OCI-M2 (cell line): ENCODE results near the gene TMEM132E.
"Not testable (repeated sequence)": the region's sequence is repeated elsewhere in the genome, so short reads cannot be mapped to it uniquely, and the experiment has no call there.

ENCODE experiments used
- DNase-seq: peaks from one replicate; lab custom pipeline; 2025; ENCODE audit not compliant: unreplicated experiment; lab: John Stamatoyannopoulos, UW

TMEM132E gene, protein sequence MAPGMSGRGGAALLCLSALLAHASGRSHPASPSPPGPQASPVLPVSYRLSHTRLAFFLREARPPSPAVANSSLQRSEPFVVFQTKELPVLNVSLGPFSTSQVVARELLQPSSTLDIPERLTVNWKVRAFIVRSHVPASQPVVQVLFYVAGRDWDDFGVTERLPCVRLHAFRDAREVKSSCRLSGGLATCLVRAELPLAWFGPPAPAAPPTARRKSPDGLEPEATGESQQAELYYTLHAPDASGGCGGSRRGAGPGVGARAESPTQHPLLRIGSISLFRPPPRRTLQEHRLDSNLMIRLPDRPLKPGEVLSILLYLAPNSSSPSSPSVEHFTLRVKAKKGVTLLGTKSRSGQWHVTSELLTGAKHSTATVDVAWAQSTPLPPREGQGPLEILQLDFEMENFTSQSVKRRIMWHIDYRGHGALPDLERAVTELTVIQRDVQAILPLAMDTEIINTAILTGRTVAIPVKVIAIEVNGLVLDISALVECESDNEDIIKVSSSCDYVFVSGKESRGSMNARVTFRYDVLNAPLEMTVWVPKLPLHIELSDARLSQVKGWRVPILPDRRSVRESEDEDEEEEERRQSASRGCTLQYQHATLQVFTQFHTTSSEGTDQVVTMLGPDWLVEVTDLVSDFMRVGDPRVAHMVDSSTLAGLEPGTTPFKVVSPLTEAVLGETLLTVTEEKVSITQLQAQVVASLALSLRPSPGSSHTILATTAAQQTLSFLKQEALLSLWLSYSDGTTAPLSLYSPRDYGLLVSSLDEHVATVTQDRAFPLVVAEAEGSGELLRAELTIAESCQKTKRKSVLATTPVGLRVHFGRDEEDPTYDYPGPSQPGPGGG (N-terminal part only)

DNA sequence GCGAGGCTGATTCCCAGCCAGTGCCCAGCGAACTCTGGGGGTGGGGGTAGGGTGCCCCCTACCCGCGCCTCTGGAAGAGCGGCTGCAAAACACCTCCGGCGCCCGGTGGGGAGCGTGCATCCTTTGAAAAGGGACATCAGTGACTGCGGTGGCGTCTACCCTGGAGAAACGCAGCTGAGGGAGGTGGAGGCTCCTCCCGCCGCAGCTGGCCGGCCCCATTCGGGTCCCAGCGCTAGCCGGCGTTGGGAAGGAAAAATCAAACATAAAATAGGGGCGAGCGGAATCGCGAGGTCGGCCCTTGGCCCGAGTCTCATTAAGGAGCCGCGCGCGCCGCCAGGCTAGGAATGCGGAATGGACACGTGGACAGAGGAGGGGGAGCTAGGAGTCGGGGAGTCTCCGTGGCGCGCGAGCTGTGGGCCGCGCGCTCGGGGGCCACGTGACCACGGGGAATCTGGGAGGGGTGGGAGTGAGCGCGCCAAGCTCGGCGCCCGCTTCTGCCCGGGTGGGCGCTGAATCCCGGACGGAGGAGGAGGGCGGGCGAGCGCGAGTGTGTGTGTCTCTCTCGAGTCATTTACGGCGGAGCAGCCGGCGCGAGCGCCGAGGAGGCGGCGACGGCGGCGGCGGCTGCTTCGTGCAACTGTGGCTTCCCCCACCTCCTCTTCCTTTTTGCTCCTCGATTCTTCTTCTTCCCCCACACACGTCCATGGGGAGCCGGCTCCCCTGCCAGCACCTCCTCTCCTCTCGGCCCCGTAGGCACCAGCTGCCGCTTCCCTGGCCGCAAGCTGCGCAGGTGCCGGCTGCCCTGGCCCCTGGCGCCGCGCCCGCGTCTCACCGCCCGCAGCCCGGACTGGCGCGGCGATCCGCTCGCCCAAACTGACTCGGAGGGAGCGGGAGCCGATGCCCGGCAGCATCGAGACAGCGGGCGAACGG lies at the start of gene TMEM132E:
Gene TMEM132E (plus strand): TSS at position 566 of the 930 bp plus-strand sequence. CDS start 1,495 bp downstream, outside the sequence.
- no peak for DNase-seq

DNA sequence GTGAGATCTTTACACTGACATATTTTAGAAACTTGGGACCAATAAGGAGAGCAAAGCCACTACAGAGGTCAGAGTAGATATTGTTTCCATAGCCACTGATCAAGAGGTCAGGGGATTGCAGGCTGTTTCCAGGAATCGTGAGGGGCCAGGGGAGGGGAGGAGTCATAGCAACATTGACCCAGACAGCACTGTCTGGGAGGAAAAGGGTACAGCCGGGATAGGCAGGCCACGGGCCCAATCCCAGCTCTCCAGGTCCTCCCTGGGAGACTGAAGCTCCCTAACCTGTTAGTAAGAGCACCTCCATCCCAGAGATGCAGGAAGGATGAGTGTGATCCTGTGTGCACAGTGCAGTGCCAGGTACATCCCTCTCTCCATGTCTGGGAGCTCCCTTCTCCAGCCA lies 48.5 kb upstream of the TMEM132E start:
- DNase-seq, result no peak

DNA sequence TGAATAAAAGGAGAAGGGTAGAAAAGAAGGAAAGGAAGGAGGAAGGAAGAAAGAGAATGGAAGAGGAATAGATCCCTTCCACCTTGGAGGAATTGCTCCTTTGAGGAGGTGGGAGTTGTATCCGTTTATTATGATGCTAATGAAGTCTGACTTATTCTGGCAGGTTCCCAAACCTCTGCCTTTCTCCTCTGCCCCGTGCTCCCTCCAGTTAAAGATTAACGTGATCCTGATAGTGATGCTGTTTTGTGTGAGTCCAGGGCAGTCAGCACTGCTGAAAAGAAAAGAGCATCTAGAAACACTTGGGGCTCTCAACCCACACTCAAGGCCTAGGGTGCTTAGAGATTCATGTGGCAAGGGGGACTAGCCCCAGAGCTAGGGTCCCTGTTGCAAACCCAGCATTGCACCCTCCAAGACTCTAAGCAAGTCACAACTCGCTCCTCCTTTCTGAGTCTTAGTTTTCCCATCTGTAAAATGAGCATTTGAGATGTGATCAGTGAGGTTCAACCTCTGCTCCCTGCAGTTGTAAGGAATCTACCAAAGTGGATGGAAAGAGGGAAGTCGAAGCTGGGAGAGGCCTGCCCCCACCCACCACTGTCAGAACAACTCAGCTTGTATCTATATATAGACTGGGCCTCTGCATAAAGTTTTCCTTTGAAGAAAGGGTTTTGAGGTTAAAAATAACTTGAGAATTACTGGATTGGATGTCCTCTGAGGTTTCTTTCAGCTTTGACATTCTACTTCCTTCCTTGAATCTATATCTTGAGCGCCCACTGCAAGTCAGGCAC lies 46.9 kb upstream of the TMEM132E start:
- DNase-seq, result no peak

DNA sequence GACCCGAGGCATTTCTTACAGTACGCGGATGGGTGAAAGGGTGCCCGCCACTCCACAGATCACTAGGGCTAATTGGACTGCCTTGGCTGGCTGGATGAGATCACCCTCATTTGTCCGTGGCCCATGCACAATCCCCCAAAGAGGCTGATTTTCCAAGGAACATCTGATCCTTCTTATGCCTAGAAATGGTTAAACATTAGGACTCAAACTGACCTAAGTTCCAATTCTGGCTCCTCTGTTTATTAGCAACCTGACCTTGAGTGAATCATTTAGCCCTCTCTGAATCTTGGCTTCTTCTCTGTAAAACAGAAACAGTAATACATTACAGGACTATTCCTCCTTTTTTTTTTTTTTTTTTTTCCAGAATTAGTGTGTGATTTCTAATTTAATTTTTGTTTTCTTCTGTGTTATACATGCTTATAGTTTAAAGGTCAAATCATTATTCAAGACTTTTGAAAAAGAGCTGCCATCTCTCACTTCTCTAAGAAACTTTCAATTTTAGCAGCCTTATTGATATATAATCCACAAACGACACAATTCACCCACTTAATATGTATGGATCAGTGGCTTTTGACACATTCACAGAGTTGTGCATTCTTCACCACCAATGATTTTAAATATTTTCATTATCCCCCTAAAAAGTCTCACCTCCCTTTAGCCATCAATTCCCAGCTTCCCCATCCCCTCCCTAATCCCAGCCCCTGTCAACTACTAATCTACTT lies 45.4 kb upstream of the TMEM132E start:
- no peak for DNase-seq

DNA sequence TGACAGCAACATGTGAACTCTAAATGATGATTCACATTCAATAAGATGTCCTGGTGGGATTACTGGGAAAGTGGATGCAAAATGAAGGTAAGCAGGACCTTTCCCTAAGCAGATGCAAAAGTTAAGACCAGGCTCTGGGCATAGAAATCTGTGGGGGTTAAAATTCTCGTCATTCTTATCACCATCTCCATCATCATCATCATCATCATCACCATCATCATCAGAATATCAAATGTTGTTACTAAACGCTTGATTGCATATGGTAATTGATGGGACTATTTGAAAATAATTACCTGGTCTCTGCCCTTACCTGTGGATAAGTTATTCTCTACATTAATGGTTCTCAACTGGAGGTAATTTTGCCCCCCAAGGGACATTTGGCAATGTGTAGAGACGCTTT lies 41.9 kb upstream of the TMEM132E start:
- DNase-seq, result no peak

DNA sequence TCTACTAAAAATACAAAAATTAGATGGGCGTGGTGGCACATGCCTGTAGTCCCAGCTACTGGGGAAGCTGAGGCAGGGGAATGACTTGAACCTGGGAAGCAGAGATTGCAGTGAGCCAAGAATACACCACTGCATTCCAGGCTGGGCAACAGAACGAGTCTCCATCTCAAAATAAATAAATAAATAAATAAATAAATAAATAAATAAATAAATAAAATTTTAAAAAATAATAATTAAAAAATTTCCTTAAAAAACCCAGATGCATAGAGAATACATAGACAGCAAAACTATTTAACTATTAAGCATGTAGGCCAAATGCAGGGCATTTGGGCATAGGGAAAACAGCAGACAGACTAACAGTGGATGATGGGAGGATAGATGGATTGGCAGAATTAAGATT lies 40.8 kb upstream of the TMEM132E start:
- not testable (repeated sequence) for DNase-seq

DNA sequence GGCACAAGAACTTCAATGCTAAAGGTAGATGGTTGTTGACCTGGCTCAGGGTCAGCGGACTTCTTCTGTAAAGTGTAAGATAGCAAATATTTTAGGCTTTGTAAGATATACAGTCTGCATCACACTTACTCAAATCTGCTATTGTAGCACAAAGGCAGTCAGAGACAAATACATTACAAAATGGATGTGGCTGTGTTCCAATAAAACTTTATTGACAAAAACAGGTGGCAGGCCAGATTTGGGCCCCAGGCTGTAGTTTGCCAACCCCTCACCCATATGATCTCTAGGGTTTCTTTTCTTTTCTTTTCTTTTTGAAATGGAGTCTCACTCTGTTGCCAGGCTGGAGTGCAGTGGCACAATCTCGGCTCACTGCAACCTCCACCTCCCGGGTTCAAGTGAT lies 39.5 kb upstream of the TMEM132E start:
- DNase-seq, result no peak

DNA sequence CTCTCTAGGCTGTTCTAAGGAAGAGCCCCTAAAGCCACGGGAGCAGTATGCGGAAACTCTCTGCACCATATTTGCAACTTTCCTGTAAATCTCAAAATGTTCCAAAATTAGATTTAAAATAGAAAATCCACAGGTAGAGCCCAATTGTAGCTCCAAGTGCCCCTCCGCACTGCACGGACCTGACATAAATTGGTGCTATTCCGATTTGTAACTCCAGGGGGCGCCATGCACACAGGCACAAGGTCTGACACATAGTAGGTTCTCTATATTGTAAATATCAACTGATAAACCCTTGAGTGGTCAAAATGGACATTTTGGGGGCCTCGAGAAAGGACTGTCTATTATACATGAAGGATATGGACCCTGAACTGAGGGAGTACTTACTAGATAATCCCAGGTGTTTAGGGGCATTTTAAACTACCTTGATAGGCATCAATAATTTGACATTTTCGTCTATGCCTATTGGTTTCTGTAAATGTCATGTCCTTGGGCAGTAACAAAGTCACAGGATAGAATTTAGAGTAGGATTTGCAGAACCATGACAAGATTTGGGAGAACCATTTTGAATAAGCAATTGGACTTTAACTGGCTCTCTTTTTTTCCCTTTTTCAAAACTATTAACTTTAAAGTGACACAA lies 36.6 kb upstream of the TMEM132E start:
- no peak for DNase-seq

DNA sequence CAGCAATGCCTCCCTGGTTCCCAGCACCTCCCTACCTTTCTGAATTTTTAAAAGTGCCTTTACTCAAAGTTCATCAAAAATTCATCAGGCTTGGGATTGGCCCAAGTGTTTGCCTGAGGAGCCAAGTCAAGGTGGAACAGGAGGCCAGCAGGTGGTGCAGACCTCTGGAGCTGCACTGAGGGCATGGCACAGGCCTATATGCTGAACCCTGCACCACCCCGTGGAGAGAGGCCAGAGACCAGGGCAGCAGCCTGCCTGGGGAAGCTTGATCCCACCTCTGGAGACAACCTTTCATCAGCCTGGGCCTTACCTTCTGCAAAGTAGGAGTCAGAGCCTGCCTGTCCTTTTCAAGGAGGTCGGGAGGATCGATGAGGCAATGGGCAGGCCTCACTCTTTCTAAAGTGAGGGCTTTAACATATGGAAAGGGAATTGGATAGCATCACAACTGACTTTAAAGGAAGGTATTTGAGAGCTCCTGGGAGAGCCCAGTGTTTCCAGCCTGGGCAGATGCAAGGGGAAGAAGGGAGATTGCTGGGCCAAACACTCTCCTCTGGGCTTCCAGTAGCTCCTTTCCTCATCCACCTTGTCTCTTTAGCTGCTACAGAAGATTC lies 31.8 kb upstream of the TMEM132E start:
- no peak for DNase-seq

DNA sequence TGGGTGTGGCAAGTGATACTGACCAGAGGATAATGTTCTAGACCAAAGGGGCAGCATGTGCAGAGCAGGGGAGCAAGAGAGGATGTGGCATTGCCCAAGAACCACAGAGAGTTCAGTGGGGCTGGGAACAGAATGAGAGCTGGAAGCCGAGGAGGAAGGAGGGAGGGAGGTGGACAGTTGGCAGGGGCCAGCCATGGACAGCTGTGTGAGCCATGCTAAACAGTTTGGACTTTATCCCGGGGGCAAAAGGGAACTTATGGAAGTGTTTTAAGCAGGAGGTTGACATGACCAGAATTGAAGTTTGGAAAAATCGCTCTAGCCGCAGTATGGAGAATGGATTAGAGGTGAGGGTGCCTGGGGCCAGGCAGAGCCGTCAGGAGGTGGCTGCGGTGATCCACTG lies 29.4 kb upstream of the TMEM132E start:
- DNase-seq, result no peak

DNA sequence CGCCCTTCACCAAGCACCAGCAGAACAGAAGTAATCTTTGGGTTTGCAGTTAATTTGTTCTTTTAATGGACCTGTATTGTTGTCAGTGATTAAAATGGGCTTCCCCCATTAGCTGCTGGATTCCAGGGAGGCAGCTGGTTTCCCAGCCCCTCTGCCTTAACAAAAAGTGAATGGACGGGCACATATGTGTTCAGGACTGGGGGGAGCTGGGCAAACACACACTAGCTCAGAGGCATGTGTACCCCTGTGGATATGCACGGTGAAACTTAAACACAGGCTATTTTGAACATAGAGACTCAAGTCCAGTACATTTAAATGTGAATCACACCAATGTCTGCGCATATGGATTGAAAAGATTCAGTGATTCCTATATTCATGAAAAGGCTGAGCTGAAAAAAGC lies 25.5 kb upstream of the TMEM132E start:
- no peak for DNase-seq

DNA sequence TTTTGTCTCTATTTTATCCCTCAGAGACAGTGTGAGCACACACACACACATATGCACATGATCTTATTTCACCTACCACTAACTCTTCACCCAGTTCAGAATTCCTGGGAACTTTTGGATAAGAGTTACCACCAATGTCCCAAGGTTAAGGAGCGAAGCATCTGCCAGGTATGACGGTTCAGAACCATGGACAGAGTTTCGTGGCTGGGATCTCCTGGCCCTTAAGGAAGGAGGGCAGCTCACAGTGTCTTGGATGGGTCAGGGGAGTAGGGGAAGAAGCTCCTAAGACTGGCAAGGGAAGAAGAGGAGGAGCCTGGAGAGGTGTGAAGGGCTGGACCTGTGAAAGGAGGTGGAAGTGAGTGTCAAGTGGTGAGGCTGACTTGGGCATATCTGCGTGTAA lies 23.0 kb upstream of the TMEM132E start:
- no peak for DNase-seq

DNA sequence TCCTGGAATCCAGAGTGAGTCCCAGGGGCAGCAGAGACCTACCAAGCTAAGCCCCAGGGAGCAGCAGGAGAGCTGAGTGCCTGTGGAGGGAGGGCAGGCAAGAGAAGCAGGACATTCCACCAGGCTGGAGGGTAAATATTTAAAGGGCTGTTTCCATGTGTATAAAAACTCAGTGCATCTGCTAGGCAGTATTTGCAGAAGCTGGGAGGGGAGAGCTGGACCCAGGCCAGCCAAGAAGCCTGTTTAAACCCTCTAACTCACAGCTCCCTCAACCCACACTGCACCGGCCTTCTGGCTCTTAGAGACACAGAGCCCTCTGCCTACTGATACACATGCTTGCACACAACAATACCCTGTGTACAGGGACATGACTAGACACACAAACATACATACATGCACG lies 22.5 kb upstream of the TMEM132E start:
- DNase-seq, result no peak

DNA sequence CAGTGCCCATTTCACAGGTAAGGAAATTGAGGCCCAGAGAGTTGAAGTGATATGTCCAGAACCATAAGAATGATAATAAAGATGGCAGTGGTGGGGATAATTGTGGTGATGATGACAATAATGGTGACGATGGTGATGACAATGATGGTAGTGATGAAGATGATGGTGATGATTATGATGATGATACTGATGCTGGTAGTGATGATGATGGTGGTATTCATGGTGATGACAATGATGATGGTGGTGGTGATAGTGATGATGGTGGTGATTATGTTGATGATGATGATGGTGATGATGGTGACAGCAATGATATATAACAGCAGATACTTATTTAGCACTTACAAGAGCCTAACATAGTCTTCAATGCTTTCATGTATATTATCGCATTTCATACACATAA lies 18.1 kb upstream of the TMEM132E start:
- no peak for DNase-seq

DNA sequence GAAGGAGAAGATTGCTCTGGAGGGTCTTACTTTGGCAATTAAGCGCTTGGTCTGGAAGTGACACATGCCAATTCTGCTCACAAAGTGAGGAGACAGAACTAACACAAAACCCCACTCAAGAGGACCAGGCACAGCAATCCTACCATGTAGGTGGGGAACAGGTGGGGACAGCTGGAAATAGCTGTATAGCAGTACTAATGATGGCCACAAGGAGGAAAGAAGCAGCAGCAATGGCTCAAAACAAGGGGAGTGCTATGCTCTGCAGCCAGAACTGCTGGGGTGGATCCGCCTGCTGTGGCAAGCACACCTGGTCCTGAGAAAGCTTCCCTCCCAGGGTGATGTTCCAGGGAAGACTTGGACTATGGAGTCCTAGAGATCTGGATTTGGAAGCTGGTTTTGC lies 17.0 kb upstream of the TMEM132E start:
- DNase-seq, result no peak

DNA sequence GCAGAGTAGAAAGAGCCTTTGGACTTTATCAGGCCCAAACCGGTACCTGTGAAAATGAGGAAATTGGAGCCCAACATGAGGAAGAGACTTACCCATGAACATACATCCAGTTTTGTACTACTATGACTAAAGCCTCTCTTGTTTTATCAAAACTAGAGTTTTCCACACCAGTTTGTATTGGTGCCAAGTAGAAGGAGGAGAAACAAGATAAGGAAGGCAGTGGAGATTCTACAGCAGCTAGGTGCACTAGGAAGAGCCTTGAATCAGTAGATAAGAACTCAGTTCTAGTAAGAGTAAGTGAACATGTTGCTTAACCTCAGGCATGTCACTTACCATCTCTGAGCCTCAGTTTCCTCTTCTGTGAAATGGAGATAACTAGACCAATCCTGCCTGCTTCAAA lies 13.7 kb upstream of the TMEM132E start:
- no peak for DNase-seq

DNA sequence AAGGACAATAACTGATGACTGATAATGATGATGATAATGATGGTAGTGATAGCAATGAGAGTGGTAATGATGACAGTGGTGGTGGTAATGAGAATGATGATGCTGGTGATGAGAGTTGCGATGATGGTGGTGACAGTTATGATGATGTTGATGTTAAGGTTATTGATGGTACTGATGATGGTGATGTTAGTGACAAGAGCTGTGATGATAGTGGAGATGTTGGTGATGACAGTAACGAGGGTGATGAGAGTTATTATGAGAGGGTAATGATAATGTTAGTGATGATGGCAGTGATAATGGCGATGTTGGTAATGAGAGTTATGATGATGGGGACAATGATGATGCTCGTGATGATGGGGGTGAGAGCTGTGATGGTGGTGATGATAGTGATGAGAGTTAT lies 13.2 kb upstream of the TMEM132E start:
- DNase-seq, result no peak

DNA sequence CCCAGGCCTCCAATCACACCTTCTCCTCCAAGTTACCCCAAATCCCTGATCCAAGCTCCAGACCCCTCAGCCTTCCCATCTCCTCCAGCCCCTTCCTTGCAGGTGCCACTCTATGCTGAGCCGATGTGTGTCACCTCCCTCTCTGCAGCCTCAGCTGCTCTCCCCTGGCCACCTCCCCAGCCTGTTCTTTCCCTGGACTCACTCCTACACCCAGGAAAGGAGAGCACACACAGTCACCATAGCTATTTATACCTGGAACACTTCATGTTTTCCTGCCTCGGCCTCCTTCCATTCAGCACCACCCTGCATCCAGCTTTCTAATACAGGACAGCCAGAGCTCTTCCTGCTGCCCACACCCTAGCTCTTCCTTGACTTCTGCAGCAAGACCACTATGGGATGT lies 12.5 kb upstream of the TMEM132E start:
- no peak for DNase-seq
